ENCODE measurements around the gene CFAP161. TPM values are rescaled to one million over a fixed set of nuclear protein-coding genes. Genes with fewer than 3 reads are reported as not detected.
"Not testable (repeated sequence)": the region's sequence is repeated elsewhere in the genome, so short reads cannot be mapped to it uniquely, and the experiment has no call there.

The CFAP161 gene
- total RNA-seq, 1 donor from 2014 or later = not detected

DNA sequence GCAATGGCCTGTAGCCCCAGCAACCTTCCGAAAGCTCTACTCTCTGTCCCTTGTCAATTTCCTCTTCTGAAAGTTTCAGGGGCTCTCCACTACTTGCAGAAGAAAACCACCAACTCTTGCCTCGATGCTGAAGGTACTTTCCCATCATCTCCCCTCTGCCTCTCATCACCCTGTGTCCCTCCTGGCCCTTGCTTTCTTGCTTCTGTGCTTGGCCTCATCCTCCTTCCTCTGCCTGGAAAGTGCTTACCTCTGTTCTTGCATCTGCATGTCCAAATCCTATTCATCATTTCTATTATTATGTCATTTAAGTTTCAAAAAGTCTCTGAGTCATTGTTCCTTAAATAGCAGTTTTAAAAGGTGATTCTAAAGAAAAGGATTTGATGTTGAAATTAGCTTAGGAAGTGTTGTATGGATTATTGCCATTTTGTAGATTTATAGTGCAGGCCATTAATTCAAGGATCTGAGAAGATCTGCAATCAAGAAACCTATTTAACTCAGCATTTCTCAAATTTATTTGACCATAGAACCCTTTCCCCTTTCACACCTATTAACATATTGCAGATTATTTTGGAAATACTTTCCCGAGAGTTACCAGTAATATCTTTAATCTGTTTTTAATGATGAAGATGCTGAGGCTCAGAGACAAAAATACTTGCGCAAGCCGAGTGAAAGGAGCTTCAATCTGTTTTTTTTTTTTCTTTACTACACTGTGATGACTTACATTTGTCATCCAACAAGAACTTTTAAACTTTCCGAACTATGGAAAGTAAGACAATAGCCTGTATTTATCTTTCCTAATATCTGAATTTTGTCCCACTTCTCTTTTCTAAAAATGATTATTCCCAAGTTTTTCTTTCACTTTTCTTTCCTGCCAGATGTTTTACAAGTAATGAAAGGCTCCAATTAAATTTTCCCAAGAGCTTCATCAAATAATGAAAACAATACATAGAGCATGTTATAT lies 22.3 kb upstream of the CFAP161 start:
- Mint-ChIP-seq H3K4me1 (ENCODE audit: low read depth) (peaks cover 10% of the 10 kb centered on the region), H3K9me3 (no peaks in the 10 kb centered on the region), H3K27ac (no peak overlapping the region), H3K27me3 (ENCODE audit: low read depth) (peaks cover 54% of the 10 kb centered on the region), H3K36me3 (ENCODE audit: low read depth) (no peaks in the 10 kb centered on the region), H3K4me3 (ENCODE audit: low read depth) (no peak overlapping the region)
- DNase-seq (ENCODE audit: low spot score) = no peak
- intact Hi-C loops (cut with micrococcal nuclease) = no loop called here

DNA sequence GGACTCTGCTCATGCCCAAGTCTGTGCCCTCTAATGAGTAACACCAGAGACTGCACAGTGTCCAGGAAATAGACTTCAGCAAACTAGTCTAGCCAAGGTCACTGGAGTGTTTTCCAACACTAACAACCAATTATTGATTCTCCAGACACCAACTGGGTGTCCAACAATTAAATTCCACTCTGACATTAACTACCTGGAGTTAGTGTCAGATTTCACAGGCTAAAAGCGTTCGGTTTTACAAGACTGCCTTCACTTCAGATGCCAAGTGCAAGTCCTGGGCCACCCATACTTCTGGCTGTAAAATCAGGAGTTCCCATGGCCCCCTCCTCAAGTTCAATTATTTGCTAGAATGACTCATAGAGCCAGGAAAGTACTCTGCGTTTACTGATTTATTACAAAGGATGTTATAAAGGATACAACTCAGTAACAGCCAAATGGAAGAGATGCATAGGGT lies 20.8 kb upstream of the CFAP161 start:
- peaks cover 57% of the 10 kb centered on the region for H3K27me3 Mint-ChIP-seq (ENCODE audit: low read depth)

GRCh38 chr15:81113861-81114291 lies 20.2 kb upstream of the CFAP161 start:
- peaks cover 54% of the 10 kb centered on the region for H3K27me3 Mint-ChIP-seq (ENCODE audit: low read depth)
- H3K4me3 Mint-ChIP-seq (ENCODE audit: low read depth) = no peak overlapping the region
- DNase-seq (ENCODE audit: low spot score) = no peak
- no peak overlapping the region for H3K27ac Mint-ChIP-seq
- H3K36me3 Mint-ChIP-seq (ENCODE audit: low read depth) = no peaks in the 10 kb centered on the region
- intact Hi-C loops (cut with micrococcal nuclease) = no loop called here
- no peaks in the 10 kb centered on the region for H3K9me3 Mint-ChIP-seq
- H3K4me1 Mint-ChIP-seq (ENCODE audit: low read depth) = peaks cover 8% of the 10 kb centered on the region

More for the DNA sequence above, 20.8 kb upstream of the CFAP161 start:
- Mint-ChIP-seq H3K4me1 (ENCODE audit: low read depth) (peaks cover 9% of the 10 kb centered on the region), H3K9me3 (no peaks in the 10 kb centered on the region), H3K36me3 (ENCODE audit: low read depth) (no peaks in the 10 kb centered on the region), H3K27ac (no peak overlapping the region), H3K4me3 (ENCODE audit: low read depth) (no peak overlapping the region)
- intact Hi-C loops (cut with micrococcal nuclease) = no loop called here
- DNase-seq (ENCODE audit: low spot score) = no peak

- intact Hi-C loops (cut with micrococcal nuclease) = no loop called here
- H3K9me3 Mint-ChIP-seq = no peaks in the 10 kb centered on the region
- H3K4me1 Mint-ChIP-seq (ENCODE audit: low read depth) = peaks cover 8% of the 10 kb centered on the region
- H3K27me3 Mint-ChIP-seq (ENCODE audit: low read depth) = peaks cover 48% of the 10 kb centered on the region
- H3K36me3 Mint-ChIP-seq (ENCODE audit: low read depth) = no peaks in the 10 kb centered on the region
- no peak for DNase-seq (ENCODE audit: low spot score)
- H3K4me3 Mint-ChIP-seq (ENCODE audit: low read depth) = no peak overlapping the region
- H3K27ac Mint-ChIP-seq = no peak overlapping the region
These were observed 18.8 kb upstream of the CFAP161 start for GRCh38 chr15:81115054-81115939.

DNA sequence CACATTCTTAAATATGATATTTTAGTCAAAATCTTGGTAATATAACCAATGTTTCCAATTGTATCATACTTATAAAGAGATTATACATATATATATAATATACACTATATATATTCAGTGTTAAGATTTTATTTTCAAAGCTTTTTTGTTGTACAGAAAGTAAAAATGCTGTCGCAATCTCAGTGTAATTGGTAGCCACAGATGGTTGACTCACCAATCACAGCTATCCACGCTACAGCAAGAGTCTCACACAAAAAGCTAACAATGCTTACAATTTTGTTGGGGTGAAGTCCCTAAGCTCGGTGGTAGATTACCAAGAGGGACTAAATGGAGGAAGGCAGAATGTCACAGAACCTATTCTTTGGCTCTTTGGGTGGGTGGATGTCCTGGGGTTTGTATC lies 16.9 kb upstream of the CFAP161 start:
- no peaks in the 10 kb centered on the region for H3K9me3 Mint-ChIP-seq
- H3K4me1 Mint-ChIP-seq (ENCODE audit: low read depth) = peaks cover 3% of the 10 kb centered on the region

DNA sequence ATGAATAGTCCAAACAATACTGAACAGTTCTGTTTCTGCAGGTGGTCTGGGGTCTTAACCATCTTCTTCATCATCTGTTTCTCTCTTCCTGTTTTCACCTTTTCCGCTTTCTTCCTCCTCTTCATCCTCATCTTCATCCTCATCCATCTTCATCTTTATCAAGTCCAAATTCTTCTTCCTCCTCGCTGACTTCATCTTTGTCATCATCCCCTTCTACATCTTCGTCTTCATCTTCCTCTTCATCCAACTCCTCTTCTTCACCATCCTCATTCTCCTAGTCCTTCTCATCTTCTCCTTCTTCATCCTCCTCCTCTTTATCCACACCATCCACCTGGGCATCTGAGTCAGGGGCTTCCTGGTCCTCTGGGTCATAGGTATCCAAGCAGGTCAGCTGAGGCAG lies 16.5 kb upstream of the CFAP161 start:
- Mint-ChIP-seq H3K4me1 (ENCODE audit: low read depth) (peaks cover 3% of the 10 kb centered on the region), H3K4me3 (ENCODE audit: low read depth) (no peak overlapping the region), H3K9me3 (no peaks in the 10 kb centered on the region), H3K27ac (no peak overlapping the region), H3K36me3 (ENCODE audit: low read depth) (no peaks in the 10 kb centered on the region), H3K27me3 (ENCODE audit: low read depth) (peaks cover 42% of the 10 kb centered on the region)
- no peak for DNase-seq (ENCODE audit: low spot score)
- intact Hi-C loops (cut with micrococcal nuclease) = no loop called here

More for the DNA sequence above, 16.9 kb upstream of the CFAP161 start:
- no peak overlapping the region for H3K27ac Mint-ChIP-seq
- intact Hi-C loops (cut with micrococcal nuclease) = no loop called here
- no peak for DNase-seq (ENCODE audit: low spot score)
- H3K4me3 Mint-ChIP-seq (ENCODE audit: low read depth) = no peak overlapping the region
- H3K27me3 Mint-ChIP-seq (ENCODE audit: low read depth) = peaks cover 42% of the 10 kb centered on the region
- H3K36me3 Mint-ChIP-seq (ENCODE audit: low read depth) = no peaks in the 10 kb centered on the region

DNA sequence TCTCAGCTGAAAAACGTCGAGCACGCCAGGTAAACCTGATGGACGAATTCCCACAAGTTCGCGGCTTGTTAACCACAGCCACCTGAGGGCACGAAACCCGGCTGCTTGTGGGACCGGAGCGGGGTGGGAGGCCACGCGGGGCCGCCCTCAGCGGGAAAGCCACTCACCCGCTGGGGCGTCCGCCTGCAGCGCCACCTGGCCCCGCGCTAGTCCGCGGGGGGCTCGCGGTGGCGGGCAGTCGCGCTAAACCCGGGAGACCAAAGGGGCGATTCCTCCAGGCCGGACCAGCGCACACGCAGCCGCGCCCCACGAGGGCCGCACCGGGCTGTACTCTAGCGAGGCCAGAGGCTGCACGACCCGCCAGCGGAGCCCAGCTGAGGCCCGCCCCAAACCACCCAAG lies 15.7 kb upstream of the CFAP161 start:
- DNase-seq (ENCODE audit: low spot score) = no peak
- no peak overlapping the region for H3K27ac Mint-ChIP-seq
- H3K36me3 Mint-ChIP-seq (ENCODE audit: low read depth) = no peaks in the 10 kb centered on the region
- H3K4me3 Mint-ChIP-seq (ENCODE audit: low read depth) = no peak overlapping the region
- no peaks in the 10 kb centered on the region for H3K9me3 Mint-ChIP-seq
- peaks cover 46% of the 10 kb centered on the region for H3K27me3 Mint-ChIP-seq (ENCODE audit: low read depth)
- intact Hi-C loops (cut with micrococcal nuclease) = no loop called here
- peaks cover 3% of the 10 kb centered on the region for H3K4me1 Mint-ChIP-seq (ENCODE audit: low read depth)

GRCh38 chr15:81120069-81120468 lies 14.0 kb upstream of the CFAP161 start:
- H3K4me1 Mint-ChIP-seq (ENCODE audit: low read depth) = peaks cover 3% of the 10 kb centered on the region
- no peak for DNase-seq (ENCODE audit: low spot score)

GRCh38 chr15:81126892-81127291 lies 7.2 kb upstream of the CFAP161 start:
- Mint-ChIP-seq H3K4me1 (ENCODE audit: low read depth) (no peaks in the 10 kb centered on the region), H3K27ac (no peak overlapping the region), H3K27me3 (ENCODE audit: low read depth) (peaks cover 49% of the 10 kb centered on the region), H3K36me3 (ENCODE audit: low read depth) (no peaks in the 10 kb centered on the region), H3K9me3 (peaks cover 5% of the 10 kb centered on the region), H3K4me3 (ENCODE audit: low read depth) (no peak overlapping the region)
- intact Hi-C loops (cut with micrococcal nuclease) = no loop called here
- DNase-seq (ENCODE audit: low spot score) = no peak

More at GRCh38 chr15:81120069-81120468, 14.0 kb upstream of the CFAP161 start:
- intact Hi-C loops (cut with micrococcal nuclease) = no loop called here
- no peaks in the 10 kb centered on the region for H3K9me3 Mint-ChIP-seq
- H3K27me3 Mint-ChIP-seq (ENCODE audit: low read depth) = peaks cover 52% of the 10 kb centered on the region
- H3K4me3 Mint-ChIP-seq (ENCODE audit: low read depth) = no peak overlapping the region
- H3K36me3 Mint-ChIP-seq (ENCODE audit: low read depth) = no peaks in the 10 kb centered on the region
- H3K27ac Mint-ChIP-seq = no peak overlapping the region

DNA sequence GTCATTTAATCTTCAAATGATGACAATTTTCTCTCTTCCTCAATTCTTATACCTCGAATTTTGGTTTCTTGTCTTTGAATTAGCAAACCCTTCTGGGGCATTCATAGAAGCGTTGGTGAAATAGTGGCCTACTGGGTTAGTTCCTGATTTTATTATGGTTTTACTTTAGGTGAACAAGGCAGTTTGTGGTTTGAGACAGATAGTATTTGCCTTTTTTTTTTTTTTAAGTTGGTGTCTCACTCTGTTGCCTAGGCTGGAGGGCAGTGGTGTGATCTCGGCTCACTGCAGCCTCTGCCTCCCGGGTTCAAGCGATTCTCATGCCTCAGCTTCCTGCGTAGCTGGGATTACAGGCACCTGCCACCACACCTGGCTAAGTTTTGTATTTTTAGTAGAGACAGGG lies 7.4 kb downstream of the CFAP161 start:
- peaks cover 18% of the 10 kb centered on the region for H3K27me3 Mint-ChIP-seq (ENCODE audit: low read depth)
- intact Hi-C loops (cut with micrococcal nuclease) = not testable (repeated sequence)

DNA sequence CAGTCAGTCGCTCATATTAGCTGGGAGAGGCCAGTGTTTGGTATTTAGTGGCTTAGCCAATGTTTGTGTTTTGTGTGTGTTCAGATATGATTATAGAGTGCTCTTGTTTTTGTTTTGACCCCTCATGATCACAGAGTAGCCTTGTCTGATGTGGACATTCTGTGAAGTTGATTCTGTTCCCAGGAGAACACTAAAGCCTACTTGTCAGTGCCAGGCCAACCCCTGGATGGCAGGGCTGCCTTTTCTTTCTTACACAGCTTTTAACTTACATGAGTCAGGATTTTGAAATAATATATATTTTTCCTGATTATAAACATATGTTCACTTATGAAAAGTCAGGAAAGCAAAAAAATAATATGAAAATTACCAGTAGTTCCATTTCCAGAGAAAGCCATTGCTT lies 11.9 kb downstream of the CFAP161 start:
- H3K4me3 Mint-ChIP-seq (ENCODE audit: low read depth) = no peak overlapping the region
- no peaks in the 10 kb centered on the region for H3K9me3 Mint-ChIP-seq
- intact Hi-C loops (cut with micrococcal nuclease) = no loop called here
- no peaks in the 10 kb centered on the region for H3K36me3 Mint-ChIP-seq (ENCODE audit: low read depth)
- no peaks in the 10 kb centered on the region for H3K4me1 Mint-ChIP-seq (ENCODE audit: low read depth)
- H3K27ac Mint-ChIP-seq = no peak overlapping the region
- H3K27me3 Mint-ChIP-seq (ENCODE audit: low read depth) = peaks cover 2% of the 10 kb centered on the region
- no peak for DNase-seq (ENCODE audit: low spot score)

More for the DNA sequence above, 7.4 kb downstream of the CFAP161 start:
- H3K4me3 Mint-ChIP-seq (ENCODE audit: low read depth); H3K27ac Mint-ChIP-seq; H3K9me3 Mint-ChIP-seq; H3K4me1 Mint-ChIP-seq (ENCODE audit: low read depth); DNase-seq (ENCODE audit: low spot score); H3K36me3 Mint-ChIP-seq (ENCODE audit: low read depth): not testable (repeated sequence)

DNA sequence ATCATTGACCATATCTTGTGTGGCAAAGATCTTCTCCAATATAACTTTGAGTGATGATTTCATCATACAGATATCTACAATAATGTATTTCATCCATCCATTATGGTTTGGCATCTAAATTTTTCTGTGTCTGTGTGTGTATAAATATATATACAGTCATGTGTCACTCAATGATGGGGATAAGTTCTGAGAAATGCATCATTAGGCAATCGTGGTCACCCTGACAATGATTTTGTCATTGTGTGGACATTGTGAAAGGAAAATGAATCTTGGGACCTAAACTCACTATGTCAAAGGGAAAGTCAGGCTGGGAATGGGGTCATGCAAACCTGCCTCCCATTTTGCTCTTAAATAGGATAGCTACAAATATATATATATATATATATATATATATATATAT lies 12.4 kb downstream of the CFAP161 start:
- Mint-ChIP-seq H3K9me3 (no peaks in the 10 kb centered on the region), H3K4me1 (ENCODE audit: low read depth) (no peaks in the 10 kb centered on the region)
- intact Hi-C loops (cut with micrococcal nuclease) = no loop called here

More for the DNA sequence above, 12.4 kb downstream of the CFAP161 start:
- Mint-ChIP-seq H3K36me3 (ENCODE audit: low read depth) (no peaks in the 10 kb centered on the region), H3K27ac (no peak overlapping the region), H3K4me3 (ENCODE audit: low read depth) (no peak overlapping the region), H3K27me3 (ENCODE audit: low read depth) (peaks cover 2% of the 10 kb centered on the region)
- no peak for DNase-seq (ENCODE audit: low spot score)
